Measurements from ENCODE around the gene DLAT. TPM values are rescaled to one million over a fixed set of nuclear protein-coding genes. Genes with fewer than 3 reads are reported as not detected.

DLAT gene
- total RNA-seq, 1 donor from 2014 or later: 55.7 TPM

GRCh38 chr11:112013497-112014164 lies 11.6 kb upstream of the DLAT start:
- no peaks in the 10 kb centered on the region for H4K20me1 ChIP-seq (ENCODE audit: low read depth)
- H3F3A ChIP-seq (ENCODE audit: low read depth): peaks cover 7% of the 10 kb centered on the region
- no peaks in the 10 kb centered on the region for H3K79me2 ChIP-seq (ENCODE audit: low read depth)
- no peaks in the 10 kb centered on the region for H3K36me3 ChIP-seq
- Mint-ChIP-seq H3K4me3 (no peak overlapping the region), H3K4me1 (peaks cover 20% of the 10 kb centered on the region), H3K27me3 (ENCODE audit: insufficient read depth, low read depth) (peaks cover 2% of the 10 kb centered on the region), H3K36me3 (peaks cover 7% of the 10 kb centered on the region), H3K27ac (no peak overlapping the region), H3K9me3 (peaks cover 10% of the 10 kb centered on the region)
- no peak for TF ChIP-seq EZH2 (IDR thresholded peaks at IDR 0.05)
- TF ChIP-seq CTCF (IDR thresholded peaks at IDR 0.05): no peak
- TF ChIP-seq EZH2phosphoT487 (IDR thresholded peaks at IDR 0.05): no peak
- DNase-seq (ENCODE audit: low spot score): no peak
- no peak overlapping the region for H3K9ac ChIP-seq
- H3K4me3 ChIP-seq: no peak overlapping the region
- H3K27ac ChIP-seq: no peak overlapping the region
- H3K9me3 ChIP-seq (ENCODE audit: low read depth): peaks cover 1% of the 10 kb centered on the region
- H2AFZ ChIP-seq (replicated peaks): no peak overlapping the region
- H3K4me1 ChIP-seq: peaks cover 14% of the 10 kb centered on the region
- H3K27me3 ChIP-seq: no peaks in the 10 kb centered on the region
- H3K4me2 ChIP-seq: no peak overlapping the region

- Histone ChIP-seq H3K79me2 (ENCODE audit: low read depth) (no peaks in the 10 kb centered on the region), H2AFZ (replicated peaks) (no peak overlapping the region), H3K36me3 (peaks cover 8% of the 10 kb centered on the region), H3K27ac (peak overlapping the region; percentile 58), H3K27me3 (no peaks in the 10 kb centered on the region), H3K4me2 (peak overlapping the region; percentile 42), H3F3A (ENCODE audit: low read depth) (peaks cover 7% of the 10 kb centered on the region), H3K4me3 (no peak overlapping the region), H3K9me3 (ENCODE audit: low read depth) (no peaks in the 10 kb centered on the region), H3K9ac (no peak overlapping the region), H4K20me1 (ENCODE audit: low read depth) (no peaks in the 10 kb centered on the region), H3K4me1 (peaks cover 14% of the 10 kb centered on the region)
- Mint-ChIP-seq H3K4me3 (no peak overlapping the region), H3K27me3 (ENCODE audit: insufficient read depth, low read depth) (peaks cover 2% of the 10 kb centered on the region), H3K36me3 (peaks cover 11% of the 10 kb centered on the region), H3K27ac (peak overlapping the region; percentile 94), H3K9me3 (no peaks in the 10 kb centered on the region), H3K4me1 (peaks cover 20% of the 10 kb centered on the region)
- TF ChIP-seq EZH2phosphoT487 (IDR thresholded peaks at IDR 0.05): no peak
- TF ChIP-seq CTCF (IDR thresholded peaks at IDR 0.05): no peak
- no peak for TF ChIP-seq EZH2 (IDR thresholded peaks at IDR 0.05)
- DNase-seq (ENCODE audit: low spot score): no peak
Observed at GRCh38 chr11:112016088-112016764, 9.0 kb upstream of the DLAT start.

GRCh38 chr11:112016765-112017376 lies 8.3 kb upstream of the DLAT start:
- peaks cover 7% of the 10 kb centered on the region for H3F3A ChIP-seq (ENCODE audit: low read depth)
- Mint-ChIP-seq H3K27me3 (ENCODE audit: insufficient read depth, low read depth) (peaks cover 2% of the 10 kb centered on the region), H3K36me3 (peaks cover 11% of the 10 kb centered on the region), H3K4me1 (peaks cover 20% of the 10 kb centered on the region), H3K27ac (peak overlapping the region; percentile 94), H3K9me3 (no peaks in the 10 kb centered on the region), H3K4me3 (peak overlapping the region; percentile 7)
- H3K36me3 ChIP-seq: peaks cover 8% of the 10 kb centered on the region
- TF ChIP-seq EZH2 (IDR thresholded peaks at IDR 0.05) (no peak), EZH2phosphoT487 (IDR thresholded peaks at IDR 0.05) (no peak), CTCF (IDR thresholded peaks at IDR 0.05) (no peak)
- H3K79me2 ChIP-seq (ENCODE audit: low read depth): no peaks in the 10 kb centered on the region
- H2AFZ ChIP-seq (replicated peaks): no peak overlapping the region
- H3K4me3 ChIP-seq: no peak overlapping the region
- peak overlapping the region; percentile 42 for H3K4me2 ChIP-seq
- H3K9me3 ChIP-seq (ENCODE audit: low read depth): no peaks in the 10 kb centered on the region
- peak overlapping the region; percentile 58 for H3K27ac ChIP-seq
- no peaks in the 10 kb centered on the region for H4K20me1 ChIP-seq (ENCODE audit: low read depth)
- no peak overlapping the region for H3K9ac ChIP-seq
- peaks cover 14% of the 10 kb centered on the region for H3K4me1 ChIP-seq
- no peaks in the 10 kb centered on the region for H3K27me3 ChIP-seq
- no peak for DNase-seq (ENCODE audit: low spot score)
